DOHH2 (cell line): ENCODE data around the gene UBE2E1.

Experiments
- H3F3A ChIP-seq: fragments of 200-600 bp; sonication (generic), shearing (Covaris generic); 2 replicates; pipeline ENCODE4 v1.6.0; 2016; ENCODE audit warnings: antibody characterized with exemption, mild to moderate bottlenecking; ENCODE audit not compliant: control insufficient read depth, insufficient read depth
- H3K27ac ChIP-seq: fragments of 200-600 bp; sonication (generic); 2 replicates; pipeline ENCODE4 v1.5.1; 2014; ENCODE audit warnings: low read depth, mild to moderate bottlenecking, low read length, moderate library complexity
- H3K27me3 ChIP-seq: fragments of 200-600 bp; sonication (generic); 2 replicates; pipeline ENCODE4 v1.6.1; 2014; ENCODE audit warnings: mild to moderate bottlenecking, low read length, mixed read lengths; ENCODE audit not compliant: control insufficient read depth
- H3K36me3 ChIP-seq: fragments of 200-600 bp; sonication (generic); 2 replicates; pipeline ENCODE4 v1.6.1; 2014; ENCODE audit warnings: mild to moderate bottlenecking, low read length, moderate library complexity, mixed read lengths; ENCODE audit not compliant: control insufficient read depth
- H3K4me1 ChIP-seq: fragments of 200-600 bp; sonication (generic); 2 replicates; pipeline ENCODE4 v1.6.1; 2014; ENCODE audit warnings: mild to moderate bottlenecking, low read length, mixed read lengths; ENCODE audit not compliant: control insufficient read depth
- H3K4me2 ChIP-seq: fragments of 200-600 bp; sonication (generic); 2 replicates; pipeline ENCODE4 v1.6.0; 2014; ENCODE audit warnings: mild to moderate bottlenecking, low read length, moderate library complexity
- H3K4me3 ChIP-seq: fragments of 200-600 bp; sonication (generic); 2 replicates; pipeline ENCODE4 v1.5.1; 2014; ENCODE audit warnings: mild to moderate bottlenecking, low read length, mixed read lengths
- H3K79me2 ChIP-seq: fragments of 200-600 bp; sonication (generic); 2 replicates; pipeline ENCODE4 v1.6.1; 2014; ENCODE audit warnings: mild to moderate bottlenecking, low read length, mixed read lengths; ENCODE audit not compliant: control insufficient read depth
- H3K9me2 ChIP-seq: fragments of 200-600 bp; sonication (generic); replicated peaks from 2 replicates; pipeline ENCODE4 v1.6.1; 2014; ENCODE audit warnings: mild to moderate bottlenecking, low read length, mixed read lengths; ENCODE audit not compliant: control insufficient read depth
- H3K9me3 ChIP-seq: fragments of 200-600 bp; sonication (generic); 2 replicates; pipeline ENCODE4 v1.6.1; 2014; ENCODE audit warnings: antibody characterized with exemption, low read length, mixed read lengths; ENCODE audit not compliant: control insufficient read depth, insufficient read depth
- H4K20me1 ChIP-seq: fragments of 200-600 bp; sonication (generic); 2 replicates; pipeline ENCODE4 v1.6.0; 2014; ENCODE audit warnings: low read depth, mild to moderate bottlenecking, antibody characterized with exemption, low read length, moderate library complexity; ENCODE audit not compliant: control insufficient read depth, insufficient read depth
- CTCF ChIP-seq: fragments of 200-600 bp; sonication (generic); IDR thresholded peaks from one replicate; pipeline ENCODE4 v1.5.1; 2014; ENCODE audit warnings: antibody characterized with exemption, mild to moderate bottlenecking, low read depth, low read length; ENCODE audit not compliant: poor library complexity, severe bottlenecking
- EZH2phosphoT487 ChIP-seq: fragments of 200-600 bp; sonication (generic); IDR thresholded peaks from 2 replicates; pipeline ENCODE4 v1.6.1; 2017; ENCODE audit warnings: borderline replicate concordance, mild to moderate bottlenecking, antibody characterized with exemption, low read length, moderate library complexity, mixed read lengths

UBE2E1 gene

GRCh38 chr3:23895181-23895580, 89.4 kb downstream of the UBE2E1 start:
- H4K20me1 ChIP-seq = 0 out of 2 replicates have a peak, but pooled peaks cover 5% of the 10 kb centered on the region
- H3K4me2 ChIP-seq = no peak overlapping the region
- peaks cover 46% of the 10 kb centered on the region for H3K36me3 ChIP-seq
- H3K4me1 ChIP-seq = no peaks in the 10 kb centered on the region
- TF ChIP-seq CTCF (no peak), EZH2phosphoT487 (no peak)
- no peak overlapping the region for H3K27ac ChIP-seq
- H3K27me3 ChIP-seq = no peaks in the 10 kb centered on the region
- no peaks in the 10 kb centered on the region for H3K79me2 ChIP-seq
- H3F3A ChIP-seq = no peaks in the 10 kb centered on the region
- H3K9me3 ChIP-seq = no peaks in the 10 kb centered on the region
- no peaks in the 10 kb centered on the region for H3K9me2 ChIP-seq
- no peak overlapping the region for H3K4me3 ChIP-seq

- Histone ChIP-seq H3K36me3 (peaks cover 23% of the 10 kb centered on the region), H3K27me3 (no peaks in the 10 kb centered on the region), H4K20me1 (no peaks in the 10 kb centered on the region), H3K27ac (no peak overlapping the region), H3K9me2 (no peaks in the 10 kb centered on the region), H3K4me1 (no peaks in the 10 kb centered on the region), H3K4me2 (no peak overlapping the region), H3F3A (no peaks in the 10 kb centered on the region), H3K79me2 (no peaks in the 10 kb centered on the region), H3K9me3 (no peaks in the 10 kb centered on the region), H3K4me3 (no peak overlapping the region)
- no peak for TF ChIP-seq CTCF
- no peak for TF ChIP-seq EZH2phosphoT487
Measured at GRCh38 chr3:23900744-23901143, 95.0 kb downstream of the UBE2E1 start.

- H3K27me3 ChIP-seq = no peaks in the 10 kb centered on the region
- H3K4me3 ChIP-seq = no peak overlapping the region
- H3K27ac ChIP-seq = no peak overlapping the region
- no peaks in the 10 kb centered on the region for H3K4me1 ChIP-seq
- H3K9me3 ChIP-seq = no peaks in the 10 kb centered on the region
- TF ChIP-seq CTCF (no peak), EZH2phosphoT487 (no peak)
- peaks cover 12% of the 10 kb centered on the region for H3K36me3 ChIP-seq
- no peaks in the 10 kb centered on the region for H3K79me2 ChIP-seq
- no peaks in the 10 kb centered on the region for H4K20me1 ChIP-seq
- no peaks in the 10 kb centered on the region for H3F3A ChIP-seq
- H3K4me2 ChIP-seq = no peak overlapping the region
- H3K9me2 ChIP-seq = no peaks in the 10 kb centered on the region
Measured at GRCh38 chr3:23904545-23904944, 98.8 kb downstream of the UBE2E1 start.
